Measurements from ENCODE around the gene COL26A1.
"Not testable (repeated sequence)": the region's sequence is repeated elsewhere in the genome, so short reads cannot be mapped to it uniquely, and the experiment has no call there.

Gene COL26A1

DNA sequence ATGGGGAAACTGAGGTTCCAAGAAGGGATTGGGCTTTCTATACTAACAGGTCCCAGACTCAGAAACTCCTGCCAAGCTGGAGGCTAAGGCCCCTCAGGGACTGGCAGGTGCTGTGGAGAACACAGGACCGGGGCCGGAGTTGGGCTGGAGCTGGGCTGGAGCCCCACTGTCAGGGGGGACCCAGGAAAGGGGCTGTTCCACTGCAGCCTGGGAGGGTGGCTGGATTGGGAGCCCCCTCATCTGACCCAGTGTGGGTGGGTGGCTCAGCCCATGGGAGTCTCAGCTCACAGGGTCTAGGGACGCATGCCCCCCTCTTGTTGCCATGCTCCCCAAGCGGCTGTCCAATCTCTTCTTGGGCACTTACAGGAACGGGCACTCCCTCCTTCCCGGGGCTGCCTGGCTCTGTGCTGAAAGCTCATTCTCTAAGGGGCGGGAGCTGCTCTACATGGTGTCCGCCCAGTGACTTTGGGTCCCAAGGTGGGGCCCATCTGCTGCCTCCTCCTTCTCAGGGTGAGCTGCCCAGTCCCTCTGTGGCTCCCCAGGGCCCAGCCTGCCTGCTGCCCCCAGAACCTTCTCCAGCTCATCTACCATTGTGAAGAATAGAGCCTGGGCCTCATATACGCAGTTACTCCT lies 139.9 kb downstream of the COL26A1 start:
- DNase-seq: no peak

DNA sequence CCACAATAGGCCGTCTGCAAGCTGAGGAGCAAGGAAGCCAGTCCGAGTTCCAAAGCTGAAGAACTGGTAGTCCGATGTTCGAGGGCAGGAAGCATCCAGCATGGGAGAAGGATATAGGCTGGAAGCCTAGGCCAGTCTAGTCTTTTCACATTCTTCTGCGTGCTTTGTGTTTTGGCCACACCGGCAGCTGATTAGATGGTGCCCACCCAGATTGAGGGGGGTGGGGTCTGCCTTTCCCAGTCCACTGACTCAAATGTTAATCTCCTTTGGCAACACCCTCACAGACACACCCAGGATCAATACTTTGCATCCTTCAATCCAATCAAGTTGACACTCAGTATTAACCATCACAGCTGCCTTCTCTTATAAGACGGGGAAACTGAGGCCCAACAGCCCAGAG lies 142.8 kb downstream of the COL26A1 start:
- not testable (repeated sequence) for DNase-seq

DNA sequence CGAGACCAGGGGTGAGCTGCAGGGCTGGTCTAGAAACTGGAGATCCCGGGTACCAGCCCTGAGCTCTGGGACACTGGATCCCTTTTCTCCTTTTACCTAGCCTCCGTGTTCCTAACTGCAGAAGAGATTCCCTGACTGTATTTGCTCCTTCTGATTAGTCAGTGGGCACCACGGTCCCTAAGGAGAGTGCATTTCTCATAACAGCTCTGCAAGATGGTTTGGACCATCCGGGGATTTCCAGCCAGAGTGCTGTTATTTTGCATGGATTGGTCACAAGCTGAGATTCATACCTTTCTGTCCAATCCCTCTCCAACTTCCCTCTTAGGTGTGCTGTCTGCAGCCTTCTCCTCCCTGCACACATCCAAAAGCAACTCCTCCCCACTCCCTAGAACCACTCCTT lies 143.9 kb downstream of the COL26A1 start:
- no peak for DNase-seq

DNA sequence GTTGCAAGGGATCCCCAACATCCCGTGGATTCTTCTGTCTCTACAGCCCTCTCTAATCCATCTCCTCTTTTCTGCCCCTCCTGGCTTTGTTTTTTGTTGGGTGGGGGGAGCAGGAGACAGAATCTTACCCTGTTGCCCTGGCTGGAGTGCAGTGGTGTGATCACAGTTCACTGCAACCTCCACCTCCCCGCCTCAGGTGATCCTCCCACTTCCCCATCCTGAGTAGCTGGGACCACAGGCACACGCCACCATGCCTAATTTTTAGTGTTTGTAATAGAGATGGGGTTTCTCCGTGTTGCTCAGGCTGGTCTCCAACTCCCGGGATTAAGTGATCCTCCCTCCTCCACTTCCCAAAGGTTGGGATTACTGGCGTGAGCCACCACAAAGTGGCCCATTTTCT lies 144.7 kb downstream of the COL26A1 start:
- no peak for DNase-seq

DNA sequence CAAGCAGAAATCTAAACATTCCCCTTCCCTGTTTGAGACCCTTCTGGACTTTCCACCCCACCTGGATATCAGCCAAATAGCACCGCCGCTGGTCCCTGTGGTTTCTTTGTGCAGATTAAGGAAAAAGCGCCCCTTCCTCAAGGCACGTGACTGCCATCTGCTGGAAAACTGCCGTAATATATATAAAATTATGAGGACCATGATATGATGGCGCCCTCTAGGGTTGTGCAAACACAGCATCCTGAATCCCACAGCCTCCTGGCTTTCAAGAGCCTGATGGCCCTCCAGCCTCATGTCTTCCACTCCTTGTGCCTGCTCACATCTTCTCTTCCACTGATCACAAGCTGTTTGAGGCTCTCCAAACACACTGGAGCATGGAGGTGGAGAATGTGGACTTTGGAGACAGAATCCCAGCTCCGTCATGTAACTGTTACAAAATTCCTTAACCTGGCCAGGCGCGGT lies 145.1 kb downstream of the COL26A1 start:
- peak; percentile 61 for DNase-seq

DNA sequence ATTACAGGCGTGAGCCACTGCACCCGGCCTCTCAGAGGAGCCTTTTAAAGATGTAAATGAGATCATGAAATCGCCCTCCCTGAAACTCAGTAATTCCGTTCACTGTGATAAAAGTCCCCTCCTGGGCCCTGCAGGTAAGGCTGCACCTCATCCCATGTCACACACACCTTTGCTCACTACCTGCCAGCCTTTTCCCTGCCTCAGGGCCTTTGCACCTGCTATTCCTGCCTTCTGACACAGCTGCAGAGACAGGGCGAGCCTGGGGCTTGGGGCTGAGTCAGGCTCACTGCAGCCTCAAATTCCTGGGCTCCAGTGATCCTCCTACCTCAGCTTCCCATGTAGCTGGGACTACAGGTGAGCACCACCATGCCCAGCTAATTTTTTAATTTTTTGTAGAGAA lies 147.6 kb downstream of the COL26A1 start:
- no peak for DNase-seq

DNA sequence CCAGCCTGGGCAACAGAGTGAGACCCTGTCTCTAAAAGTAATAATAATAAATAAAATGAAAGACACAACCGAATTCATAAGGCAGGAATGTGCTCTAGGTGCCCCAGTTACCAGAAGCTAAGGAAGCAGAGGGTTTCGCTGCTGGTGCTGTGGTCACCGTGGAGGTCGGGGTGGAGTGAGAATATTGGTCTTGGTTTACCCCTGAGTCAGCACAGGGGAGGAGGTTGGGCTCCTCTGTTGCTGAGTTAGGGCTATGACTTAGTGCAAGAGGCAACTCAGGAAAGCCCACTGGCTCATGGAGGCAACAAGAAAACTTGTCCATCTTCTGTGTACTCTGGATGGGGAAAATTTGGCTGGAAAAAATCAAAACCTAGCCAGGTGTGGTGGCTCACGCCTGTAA lies 149.3 kb downstream of the COL26A1 start:
- no peak for DNase-seq

DNA sequence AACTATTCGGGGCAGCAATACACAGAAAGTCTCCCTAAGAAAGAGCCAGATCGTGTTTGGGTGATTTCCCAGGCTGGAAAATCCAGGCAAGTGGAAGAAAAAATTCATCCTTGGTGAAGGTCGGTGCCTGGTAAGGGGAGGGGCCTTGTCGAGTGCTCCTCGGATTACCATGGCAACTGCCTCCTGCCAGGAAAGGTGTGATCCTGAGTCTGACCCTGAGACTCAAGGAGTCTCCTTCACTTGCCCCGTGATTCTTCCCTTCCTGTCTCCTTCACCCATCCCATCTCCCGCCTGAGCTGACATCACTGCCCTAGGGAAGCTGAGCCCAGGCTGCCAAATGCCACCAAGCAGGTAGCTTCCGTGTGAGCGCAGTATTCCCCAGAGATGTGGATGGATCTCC lies 154.2 kb downstream of the COL26A1 start:
- DNase-seq: no peak

DNA sequence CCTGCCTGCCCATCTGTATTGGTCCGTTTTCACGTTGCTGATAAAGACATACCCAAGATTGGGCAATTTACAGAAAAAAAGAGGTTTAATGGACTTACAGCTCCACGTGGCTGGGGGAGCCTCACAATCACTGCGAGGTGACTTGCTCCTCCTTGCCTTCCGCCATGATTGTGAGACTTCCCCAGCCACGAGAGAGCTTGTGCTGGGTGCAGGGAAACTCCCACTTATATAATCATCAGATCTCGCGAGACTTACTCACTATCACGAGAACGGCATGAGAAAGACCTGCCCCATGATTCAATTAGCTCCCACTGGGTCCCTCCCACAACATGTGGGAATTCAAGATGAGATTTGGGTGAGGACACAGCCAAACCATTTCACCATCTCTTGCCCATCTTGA lies 154.6 kb downstream of the COL26A1 start:
- no peak for DNase-seq

DNA sequence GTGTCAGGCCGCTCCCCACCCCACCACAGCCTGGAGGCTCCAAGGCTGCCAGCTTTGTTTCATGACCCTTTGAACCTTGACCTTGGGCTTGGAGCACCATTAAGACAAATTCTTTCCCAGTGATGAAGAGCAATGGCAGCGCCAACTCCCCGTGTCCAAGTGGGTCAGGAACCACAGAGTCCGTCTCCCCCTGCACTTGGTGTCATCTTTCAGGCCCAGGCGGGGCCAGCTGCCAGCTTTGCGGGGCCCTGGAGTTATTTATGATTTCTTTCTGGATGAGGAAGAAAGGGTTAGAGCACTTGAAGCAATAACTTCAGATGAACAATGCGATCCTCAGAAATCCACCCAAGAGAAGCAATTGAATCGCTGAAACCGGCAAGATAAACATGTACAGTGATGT lies 155.7 kb downstream of the COL26A1 start:
- DNase-seq: peak; percentile 47

DNA sequence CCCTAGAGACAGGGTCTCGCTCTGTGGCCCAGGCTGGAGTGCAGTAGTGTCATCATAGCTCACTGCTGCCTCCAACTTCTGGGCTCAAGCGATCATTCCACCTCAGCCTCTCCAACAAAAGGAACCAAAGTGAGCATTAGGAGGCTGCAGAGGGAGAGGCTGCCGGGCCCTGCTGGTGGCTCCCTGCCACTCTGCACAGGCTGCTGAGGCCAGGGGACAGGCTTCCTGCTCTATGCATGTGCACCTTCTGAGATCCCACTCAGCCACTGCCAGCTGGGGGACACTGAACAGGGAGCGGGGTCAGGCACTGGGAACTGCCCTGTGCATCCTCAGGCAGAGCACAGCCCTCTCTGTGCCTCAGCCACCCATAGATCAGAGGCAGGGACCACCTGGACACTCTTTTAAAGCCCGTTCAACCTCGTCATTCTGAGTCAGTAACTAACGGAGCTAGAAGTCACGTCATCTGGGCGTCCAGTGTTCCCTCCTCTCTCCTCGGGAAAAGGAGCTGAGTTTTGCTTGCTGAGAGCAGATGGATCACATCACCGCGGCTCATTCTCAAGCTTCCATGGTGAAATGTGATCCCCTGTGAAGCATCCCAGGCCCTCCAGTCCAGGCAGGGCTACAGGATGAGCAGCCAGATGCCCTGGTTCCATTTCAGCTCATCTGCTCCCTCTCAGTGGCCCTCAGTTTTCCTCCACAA lies 156.8 kb downstream of the COL26A1 start:
- DNase-seq: no peak

DNA sequence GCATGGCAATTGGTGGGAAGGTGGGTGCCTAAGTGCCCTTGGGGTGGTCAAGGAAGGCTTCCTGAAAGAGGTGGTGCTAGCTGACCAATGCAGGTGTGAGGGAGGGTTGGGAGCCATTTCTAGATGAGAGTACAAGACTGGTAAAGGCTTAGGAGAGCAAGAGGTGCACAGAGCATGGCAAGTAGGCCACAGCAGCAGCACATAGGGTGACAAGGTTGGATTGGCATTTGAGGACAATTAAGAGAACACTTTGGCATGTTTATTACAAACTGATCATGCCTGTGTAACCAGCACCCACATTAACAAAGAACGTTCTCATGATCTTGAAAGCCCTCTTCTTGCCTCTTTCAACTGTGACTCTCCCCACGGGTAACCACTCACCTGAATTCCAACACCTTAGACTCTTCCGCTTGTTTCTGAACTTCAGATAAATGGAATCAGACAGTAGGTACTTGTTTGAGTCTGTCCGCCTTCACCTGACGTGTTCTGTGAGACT lies 158.8 kb downstream of the COL26A1 start:
- DNase-seq: no peak

DNA sequence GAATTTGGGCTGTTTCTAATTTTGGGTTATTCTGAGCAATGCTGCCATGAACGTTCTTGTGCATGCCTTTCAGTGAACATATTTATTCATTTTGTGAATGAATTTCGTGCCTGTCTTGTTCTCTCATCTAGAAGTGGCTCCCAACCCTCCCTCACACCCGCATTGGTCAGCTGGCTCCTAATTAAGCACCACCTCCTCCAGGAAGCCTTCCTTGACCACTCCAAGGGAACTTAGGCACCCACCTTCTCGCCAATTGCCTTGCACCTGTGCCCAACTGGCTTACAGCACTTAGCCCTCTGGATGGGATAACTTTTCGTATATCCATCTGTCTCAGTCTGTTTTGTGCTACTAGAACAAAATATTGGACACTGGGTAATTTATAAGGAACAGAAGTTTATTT lies 159.3 kb downstream of the COL26A1 start:
- DNase-seq: no peak

DNA sequence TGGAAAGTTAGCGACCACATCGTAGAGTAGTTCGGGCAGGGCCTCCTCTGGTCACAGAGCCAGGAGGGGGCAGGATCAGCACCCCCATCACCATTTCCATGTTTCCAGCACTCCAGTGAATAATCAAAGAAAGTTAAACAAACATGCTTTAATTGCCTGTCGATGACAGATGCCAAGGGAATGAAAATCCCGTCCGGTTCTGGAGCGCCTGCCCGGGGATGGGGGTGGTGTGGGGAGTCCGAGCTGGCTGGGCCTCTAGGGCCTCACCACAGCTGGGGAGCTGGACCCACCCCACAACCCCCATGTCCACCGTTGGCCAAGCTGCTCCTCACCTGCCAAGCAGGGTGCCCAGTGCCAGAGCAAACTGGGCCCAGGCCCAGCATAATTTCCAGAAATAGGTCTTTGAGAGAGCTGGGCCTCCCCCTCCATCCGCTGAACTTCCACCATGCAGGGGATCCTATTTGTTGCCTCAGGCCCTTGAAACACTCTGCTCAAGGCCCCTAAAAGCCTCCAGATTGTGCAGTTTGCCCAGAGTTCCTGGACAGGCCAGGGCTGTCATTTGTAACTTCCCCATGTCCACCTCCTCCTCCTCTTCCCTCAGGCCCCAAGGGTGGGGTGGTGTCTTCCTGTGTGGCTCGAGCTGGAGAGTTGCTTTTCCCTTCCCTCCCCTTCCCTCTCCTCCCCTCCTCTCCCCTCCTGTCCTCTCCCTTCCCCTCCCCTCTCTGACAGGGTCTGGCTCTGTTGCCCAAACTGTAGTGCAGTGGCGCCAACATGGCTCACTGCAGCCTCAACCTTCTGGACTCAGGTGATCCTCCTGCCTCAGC lies 165.4 kb downstream of the COL26A1 start:
- DNase-seq: peak; percentile 70

DNA sequence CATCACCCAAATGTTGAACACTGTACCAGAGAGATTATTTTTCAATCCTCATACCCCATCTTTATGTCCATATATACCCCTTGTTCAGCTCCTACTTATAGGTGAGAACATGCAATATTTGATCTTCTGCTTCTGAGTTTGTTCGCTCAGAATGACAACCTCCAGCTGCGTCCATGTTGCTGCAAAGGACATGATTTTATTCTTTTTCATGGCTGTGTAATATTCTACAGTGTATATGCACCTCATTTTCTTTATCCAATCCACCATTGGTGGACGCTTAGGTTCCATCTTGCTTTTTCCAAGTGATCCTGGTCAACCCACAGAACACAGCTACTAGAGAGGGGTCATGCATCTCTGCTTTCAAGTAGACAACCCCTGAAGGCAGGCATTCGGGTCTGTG lies 166.9 kb downstream of the COL26A1 start:
- no peak for DNase-seq

DNA sequence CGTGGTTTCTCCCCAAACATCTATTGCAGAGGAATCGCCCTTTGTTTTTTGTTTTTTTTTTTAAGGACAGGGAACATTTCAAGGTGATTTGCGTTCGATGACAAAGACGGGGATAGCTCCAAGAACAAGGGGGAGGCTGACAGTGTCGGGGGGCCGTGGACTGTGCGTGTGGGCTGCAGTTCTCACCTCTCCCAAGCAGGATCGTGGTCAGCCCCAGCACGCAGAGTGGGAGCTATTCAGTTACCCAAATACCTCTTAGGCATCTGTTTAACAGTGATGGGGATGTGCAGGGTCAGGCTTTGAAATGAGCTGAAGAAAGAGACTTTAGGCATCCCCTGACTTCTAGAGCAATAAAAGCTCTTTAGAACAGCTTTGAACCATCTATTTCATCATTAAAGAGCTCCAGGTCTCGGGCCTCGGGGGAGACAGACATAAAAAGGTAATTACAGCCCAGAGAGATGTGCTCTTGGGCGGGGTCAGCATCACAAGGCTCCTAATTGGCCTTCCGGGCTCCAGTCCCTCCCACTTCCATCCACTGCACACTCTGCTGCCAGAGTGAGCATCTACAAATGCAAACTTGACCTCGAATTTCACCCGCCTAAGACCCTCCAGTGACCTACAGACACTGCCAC lies 169.2 kb downstream of the COL26A1 start:
- no peak for DNase-seq

DNA sequence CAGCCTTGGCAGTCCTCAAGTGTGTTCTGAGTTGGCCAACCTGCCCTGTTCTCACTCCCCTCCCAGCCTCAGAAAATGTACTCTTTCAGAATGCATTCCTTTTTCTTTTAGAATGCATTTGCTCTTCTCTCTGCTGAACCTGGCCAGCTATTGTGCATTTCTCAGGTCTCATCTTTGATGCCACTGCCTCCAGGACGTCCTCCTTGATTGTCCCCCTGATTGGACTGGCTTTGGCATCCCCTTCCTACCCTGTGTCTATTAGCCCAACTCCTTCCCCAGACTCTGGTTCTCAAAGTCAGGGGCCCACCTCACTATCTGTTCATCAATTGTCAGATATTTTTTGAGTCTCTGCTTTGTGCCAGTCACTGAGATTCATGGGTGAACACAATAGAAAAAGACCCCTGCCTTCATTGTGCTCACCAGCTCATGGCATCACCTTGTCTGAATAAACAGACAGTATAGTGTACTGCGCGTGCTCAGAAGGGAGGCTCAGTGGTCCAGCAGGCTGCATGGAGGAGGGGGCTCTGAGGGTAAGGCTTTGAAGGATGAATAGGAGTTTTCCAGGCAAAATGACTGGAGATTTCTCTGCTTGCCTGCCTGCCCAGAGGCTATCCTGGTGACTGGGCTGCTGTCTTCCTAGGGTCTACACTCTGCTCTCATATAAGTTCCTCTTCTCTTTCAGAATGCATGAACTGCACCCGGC lies 169.9 kb downstream of the COL26A1 start:
- DNase-seq: no peak

DNA sequence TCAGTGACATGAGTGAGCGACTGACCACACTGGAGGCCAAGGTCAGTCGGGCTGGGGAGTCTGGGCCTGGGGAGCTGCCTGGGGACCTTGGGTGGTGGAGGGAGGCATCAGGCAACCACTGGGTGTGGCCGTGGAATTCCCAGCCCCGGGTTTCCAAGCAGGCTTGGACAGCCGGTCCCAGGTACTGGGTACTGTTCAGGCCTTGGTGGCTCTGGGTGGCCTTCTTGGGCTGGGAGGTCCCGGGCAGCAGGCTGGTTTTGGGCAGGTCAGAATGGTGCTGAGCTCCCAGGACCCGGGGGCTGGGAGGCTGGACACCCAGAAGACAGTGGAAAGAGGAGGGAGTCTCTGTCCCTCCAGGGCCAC lies 170.4 kb downstream of the COL26A1 start:
- no peak for DNase-seq

DNA sequence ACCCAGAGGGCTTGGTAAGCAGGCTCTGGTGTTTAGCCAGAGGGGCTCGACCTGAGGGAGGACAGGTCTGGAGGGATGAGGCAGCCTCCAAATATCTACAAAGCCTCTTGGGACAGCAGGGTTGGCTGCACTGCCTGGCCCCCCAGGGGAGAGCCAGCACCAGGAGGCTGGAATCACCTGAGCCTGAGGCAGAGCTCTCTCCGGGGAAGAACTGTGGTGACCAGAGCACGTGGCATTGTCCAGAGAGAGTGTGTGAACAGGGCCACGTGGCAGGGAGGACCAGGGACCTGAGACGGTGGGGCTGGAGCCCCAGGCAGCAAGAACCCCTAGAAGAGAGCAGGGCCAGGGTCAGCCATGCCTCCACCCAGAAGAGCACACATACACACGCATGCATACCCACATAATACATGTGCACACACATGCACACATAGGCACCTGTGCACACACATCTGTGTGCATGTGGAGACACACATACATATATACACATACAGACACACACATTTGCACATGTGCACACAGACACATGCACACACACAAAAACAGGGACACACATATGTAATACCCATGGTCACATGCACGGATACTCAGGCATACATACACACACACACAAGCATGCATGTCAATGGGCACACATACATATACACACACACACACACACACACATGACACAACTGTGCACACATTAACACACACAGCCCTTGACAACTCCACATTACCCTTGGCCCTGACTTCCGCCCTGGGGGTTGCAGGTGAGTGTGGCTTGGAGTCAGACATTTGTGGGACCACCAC lies 171.5 kb downstream of the COL26A1 start:
- DNase-seq: no peak

DNA sequence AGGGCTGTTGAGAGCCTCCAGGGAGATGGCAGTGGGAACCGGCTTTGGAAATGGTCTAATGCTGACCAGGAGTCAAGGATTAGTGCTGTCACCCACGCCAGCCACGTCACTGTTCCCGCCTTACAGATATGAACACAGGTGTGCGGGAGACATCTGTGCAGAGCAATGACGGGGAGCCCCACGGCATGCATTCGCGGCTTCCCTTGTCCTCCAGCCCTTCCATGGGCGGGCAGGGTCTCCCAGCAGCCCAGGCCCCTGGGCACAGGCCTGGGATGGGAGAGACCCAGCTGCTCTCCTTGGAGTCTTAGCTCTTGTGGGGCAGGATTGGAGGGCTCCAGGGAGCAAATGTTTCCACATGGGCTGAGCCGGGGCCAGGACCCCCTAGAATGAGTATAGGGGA lies 172.2 kb downstream of the COL26A1 start:
- DNase-seq: no peak

DNA sequence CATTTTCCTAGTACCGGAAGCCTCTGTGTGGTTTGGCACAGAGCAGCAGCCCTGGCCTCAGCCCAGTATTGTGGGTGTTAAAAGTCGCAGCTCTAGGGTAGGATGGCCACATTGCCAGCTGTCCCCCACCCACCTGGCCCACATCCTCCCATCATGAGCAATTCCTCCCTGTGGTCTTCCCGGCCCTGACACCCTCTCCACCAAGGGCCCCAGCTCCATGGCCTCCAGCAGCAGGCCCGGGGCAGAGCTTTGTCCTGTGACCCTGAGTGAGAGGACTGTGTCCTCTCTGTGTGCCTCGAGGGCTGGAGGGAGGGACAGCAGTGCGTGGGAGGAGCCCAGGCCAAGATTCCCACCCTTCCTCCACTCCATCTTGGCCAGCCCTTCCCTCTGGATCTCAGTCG lies 172.7 kb downstream of the COL26A1 start:
- peak; percentile 53 for DNase-seq

DNA sequence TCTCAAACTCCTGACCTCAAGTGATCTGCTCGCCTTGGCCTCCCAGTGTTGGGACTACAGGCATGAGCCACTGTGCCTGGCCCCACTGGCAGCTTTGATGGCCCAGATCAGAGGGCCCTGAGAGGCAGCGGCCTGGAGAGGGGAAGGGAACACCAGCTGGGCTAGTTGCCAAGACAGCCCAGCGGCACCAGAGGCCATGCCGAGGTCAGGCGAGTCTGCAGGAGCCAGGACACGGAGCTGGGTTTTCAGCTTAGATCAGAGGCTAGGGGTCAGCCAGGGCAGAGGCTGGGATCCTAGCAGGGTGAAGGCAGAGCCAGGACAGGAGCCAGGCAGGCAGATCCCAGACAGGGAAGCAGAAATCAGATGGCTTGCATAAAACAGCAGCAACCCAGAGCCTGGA lies 173.6 kb downstream of the COL26A1 start:
- DNase-seq: no peak

Data from femur (tissue), 1 donor.